PFSK-1 (cell line): ENCODE data around the gene PSORS1C2.

Experiments used
- FOXP2 ChIP-seq: optimal IDR thresholded peaks from 2 replicates; pipeline ENCODE3; 2011; ENCODE audit warnings: borderline replicate concordance, control low read depth, inconsistent platforms; ENCODE audit not compliant: insufficient read depth; ENCODE audit errors: extremely low read length, extremely low read depth
- POLR2AphosphoS5 ChIP-seq: IDR thresholded peaks from 2 replicates; pipeline ENCODE4 v1.6.1; 2012; ENCODE audit warnings: low read depth, mild to moderate bottlenecking, control low read depth, low read length, moderate library complexity
- REST ChIP-seq, 2 experiments: IDR thresholded peaks; 2 replicates each; pipeline versions ENCODE4 v1.6.1 to v1.8.0; 2011 to 2012; ENCODE audit warnings: low read depth in 2 of 2, low read length in 2 of 2, control low read depth in 1 of 2, inconsistent platforms in 1 of 2, mild to moderate bottlenecking in 1 of 2, moderate library complexity in 1 of 2; ENCODE audit not compliant: insufficient read depth in 1 of 2
- SIN3A ChIP-seq: IDR thresholded peaks from 2 replicates; pipeline ENCODE4 v1.6.1; 2012; ENCODE audit warnings: mild to moderate bottlenecking, low read length, moderate library complexity, borderline replicate concordance; ENCODE audit not compliant: insufficient read depth
- TAF1 ChIP-seq: IDR thresholded peaks from 2 replicates; pipeline ENCODE4 v1.6.1; 2012; ENCODE audit warnings: low read length, control low read depth, borderline replicate concordance; ENCODE audit not compliant: insufficient read depth

The PSORS1C2 gene

GRCh38 chr6:31125162-31125561, 13.7 kb downstream of the PSORS1C2 start:
- TF ChIP-seq POLR2AphosphoS5 (no peak), SIN3A (no peak), FOXP2 (no peak), REST (IDR thresholded peaks at IDR 0.05; ENCODE audit: insufficient read depth in 1 of 2, low read depth in 2 of 2, low read length in 2 of 2) (no peak), TAF1 (no peak)

- TF ChIP-seq TAF1: no peak
These were observed 15.8 kb downstream of the PSORS1C2 start for GRCh38 chr6:31122791-31123706.

- no peak for TF ChIP-seq REST (IDR thresholded peaks at IDR 0.05; ENCODE audit: insufficient read depth in 1 of 2, low read depth in 2 of 2, low read length in 2 of 2)
- TF ChIP-seq POLR2AphosphoS5: no peak
- no peak for TF ChIP-seq FOXP2
- TF ChIP-seq SIN3A: no peak
- no peak for TF ChIP-seq TAF1
These were observed 17.6 kb downstream of the PSORS1C2 start for GRCh38 chr6:31121131-31121790.

GRCh38 chr6:31120151-31120915, 18.5 kb downstream of the PSORS1C2 start, which contains the start of gene CDSN:
Gene CDSN, minus strand, starts transcription at chr6:31120446. Its CDS starts 27 bp downstream, at chr6:31120419.
- TF ChIP-seq TAF1 (no peak), REST (IDR thresholded peaks at IDR 0.05; ENCODE audit: insufficient read depth in 1 of 2, low read depth in 2 of 2, low read length in 2 of 2) (no peak), SIN3A (no peak), POLR2AphosphoS5 (no peak), FOXP2 (no peak)

GRCh38 chr6:31118178-31118577, 20.7 kb downstream of the PSORS1C2 start:
- TF ChIP-seq FOXP2 (no peak), REST (IDR thresholded peaks at IDR 0.05; ENCODE audit: insufficient read depth in 1 of 2, low read depth in 2 of 2, low read length in 2 of 2) (no peak)
